SK-N-MC (cell line): Measurements from ENCODE around the gene AFP.

Source experiments
- DNase-seq: peaks from one replicate; pipeline ENCODE4 v3.0.0-alpha.2; 2011; ENCODE audit warnings: low read depth, low spot score
- H3K27ac ChIP-seq: fragments of 200-600 bp; sonication (generic); 2 replicates; pipeline ENCODE4 v1.5.1; 2016; ENCODE audit warnings: mixed run types
- H3K36me3 ChIP-seq: fragments of 200-600 bp; sonication (generic); 2 replicates; pipeline ENCODE4 v1.6.1; 2017; ENCODE audit warnings: antibody characterized with exemption, low read length, mixed read lengths; ENCODE audit not compliant: insufficient read depth
- H3K4me3 ChIP-seq: fragments of 200-600 bp; sonication (generic); 2 replicates; pipeline ENCODE4 v1.5.1; 2016
- H3K9ac ChIP-seq: fragments of 200-600 bp; sonication (generic); 2 replicates; pipeline ENCODE4 v1.8.0; 2017; ENCODE audit warnings: mixed run types, mixed read lengths; ENCODE audit not compliant: insufficient read length
- H3K9me3 ChIP-seq: fragments of 200-600 bp; sonication (generic); 2 replicates; pipeline ENCODE4 v1.6.1; 2017; ENCODE audit warnings: low read depth, mild to moderate bottlenecking, antibody characterized with exemption, low read length, moderate library complexity, mixed read lengths
- EZH2 ChIP-seq: fragments of 200-600 bp; sonication (generic); IDR thresholded peaks from one replicate; pipeline ENCODE4 v1.6.1; 2017; ENCODE audit warnings: antibody characterized with exemption
- FOXP2 ChIP-seq: optimal IDR thresholded peaks from 2 replicates; pipeline ENCODE3; 2011; ENCODE audit warnings: mild to moderate bottlenecking, moderate library complexity; ENCODE audit not compliant: insufficient read depth; ENCODE audit errors: extremely low read length, control extremely low read depth
- POLR2AphosphoS5 ChIP-seq: IDR thresholded peaks from 2 replicates; pipeline ENCODE4 v1.6.1; 2012; ENCODE audit warnings: mild to moderate bottlenecking, low read depth, low read length, borderline replicate concordance

Gene AFP

GRCh38 chr4:73439445-73439844, 3.4 kb downstream of the AFP start:
- Histone ChIP-seq H3K9ac (no peak overlapping the region), H3K4me3 (no peak overlapping the region), H3K27ac (no peak overlapping the region), H3K36me3 (no peaks in the 10 kb centered on the region), H3K9me3 (no peaks in the 10 kb centered on the region)
- TF ChIP-seq FOXP2 (no peak), POLR2AphosphoS5 (no peak), EZH2 (no peak)
- DNase-seq = no peak

DNA sequence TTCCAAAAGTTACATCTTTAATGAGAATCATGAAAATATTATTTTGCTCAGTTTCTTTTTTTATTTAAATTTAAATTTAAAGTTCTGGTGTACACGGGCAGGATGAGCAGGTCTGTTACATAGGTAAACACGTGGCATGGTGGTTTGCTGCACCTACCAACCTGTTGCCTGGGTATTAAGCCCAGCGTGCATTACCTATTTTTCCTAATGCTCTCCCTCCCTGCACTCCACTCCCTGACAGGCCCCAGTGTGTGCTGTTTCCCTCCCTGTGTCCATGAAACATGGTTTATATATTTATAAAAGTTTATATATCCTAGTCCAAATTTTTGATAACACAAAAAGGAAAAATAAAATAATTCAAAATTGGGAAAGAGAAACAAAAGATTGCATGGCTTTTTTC, 4.0 kb downstream of the AFP start:
- TF ChIP-seq EZH2 (no peak), POLR2AphosphoS5 (no peak), FOXP2 (no peak)
- Histone ChIP-seq H3K36me3 (no peaks in the 10 kb centered on the region), H3K27ac (no peak overlapping the region), H3K9ac (no peak overlapping the region), H3K9me3 (no peaks in the 10 kb centered on the region), H3K4me3 (no peak overlapping the region)
- no peak for DNase-seq

- Histone ChIP-seq H3K9me3 (no peaks in the 10 kb centered on the region), H3K36me3 (no peaks in the 10 kb centered on the region), H3K9ac (no peak overlapping the region), H3K4me3 (no peak overlapping the region), H3K27ac (no peak overlapping the region)
- TF ChIP-seq POLR2AphosphoS5 (no peak), EZH2 (no peak), FOXP2 (no peak)
- no peak for DNase-seq
Observed at GRCh38 chr4:73440653-73441052, 4.6 kb downstream of the AFP start.

DNA sequence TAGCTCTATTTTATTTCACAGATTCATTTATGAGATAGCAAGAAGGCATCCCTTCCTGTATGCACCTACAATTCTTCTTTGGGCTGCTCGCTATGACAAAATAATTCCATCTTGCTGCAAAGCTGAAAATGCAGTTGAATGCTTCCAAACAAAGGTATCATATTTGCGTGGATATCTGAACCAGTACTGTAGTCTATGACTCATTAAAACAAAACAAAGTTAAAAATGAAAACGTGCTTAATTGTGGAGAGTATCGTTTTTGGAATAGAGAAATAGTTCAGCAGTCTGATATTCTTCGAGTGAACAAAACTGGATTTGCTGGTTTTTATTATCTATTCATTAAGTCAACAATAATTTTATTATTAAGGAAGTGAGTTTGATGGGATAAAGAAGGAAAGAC, 6.3 kb downstream of the AFP start:
- H3K9ac ChIP-seq = no peak overlapping the region
- H3K36me3 ChIP-seq = no peaks in the 10 kb centered on the region
- DNase-seq = no peak
- no peak overlapping the region for H3K4me3 ChIP-seq
- no peak for TF ChIP-seq EZH2
- TF ChIP-seq FOXP2 = no peak
- no peak for TF ChIP-seq POLR2AphosphoS5
- H3K27ac ChIP-seq = no peak overlapping the region
- H3K9me3 ChIP-seq = no peaks in the 10 kb centered on the region

GRCh38 chr4:73443224-73443623, 7.2 kb downstream of the AFP start:
- Histone ChIP-seq H3K36me3 (no peaks in the 10 kb centered on the region), H3K9me3 (no peaks in the 10 kb centered on the region), H3K4me3 (no peak overlapping the region), H3K9ac (no peak overlapping the region), H3K27ac (no peak overlapping the region)
- DNase-seq = no peak
- TF ChIP-seq POLR2AphosphoS5 (no peak), FOXP2 (no peak), EZH2 (no peak)

DNA sequence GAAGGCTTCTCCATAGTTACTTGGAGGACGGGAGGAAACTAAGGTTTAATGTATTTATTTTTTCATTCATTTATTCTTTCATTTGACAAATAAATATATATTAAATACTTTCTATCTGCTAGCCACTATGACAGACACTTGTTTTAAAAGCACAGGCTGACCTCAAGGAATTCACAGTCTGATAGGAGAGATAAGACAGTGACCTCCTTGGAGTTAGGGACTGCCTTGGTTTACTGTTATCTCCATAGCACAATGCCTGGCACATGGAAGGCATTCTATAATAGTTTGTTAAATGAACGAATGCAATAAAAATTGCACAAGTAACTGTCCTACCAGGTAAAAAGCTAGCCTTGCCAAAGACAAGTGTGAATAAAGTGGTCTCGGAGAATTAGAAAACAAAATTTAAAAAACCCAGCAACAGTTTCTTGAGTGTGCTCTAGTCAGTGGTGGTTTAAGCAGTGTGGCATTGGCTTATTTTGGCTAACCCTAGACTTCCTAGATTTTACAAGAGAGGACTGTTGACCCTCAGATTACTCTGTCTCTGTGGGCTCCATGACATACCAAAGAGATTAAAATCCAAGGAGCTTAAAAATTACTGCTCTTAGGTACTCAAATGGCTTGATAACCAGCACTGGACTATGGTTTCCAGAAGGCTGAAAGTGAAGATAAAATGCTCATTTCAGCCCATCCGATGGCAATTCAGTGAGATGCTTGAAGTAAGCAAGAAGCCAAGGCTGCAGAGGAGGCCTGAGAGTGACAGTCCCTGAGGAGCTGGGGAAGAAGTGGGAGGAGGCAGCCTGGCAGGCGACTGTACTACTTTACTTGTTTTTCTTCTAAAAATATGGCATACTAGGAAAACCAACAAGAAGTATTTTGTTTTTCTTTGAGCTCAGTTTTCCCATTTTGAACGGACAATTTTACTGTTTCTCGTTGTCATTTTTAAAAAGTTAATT, 9.6 kb downstream of the AFP start:
- no peak for DNase-seq
- Histone ChIP-seq H3K27ac (no peak overlapping the region), H3K36me3 (no peaks in the 10 kb centered on the region), H3K4me3 (no peak overlapping the region), H3K9me3 (no peaks in the 10 kb centered on the region), H3K9ac (no peak overlapping the region)
- no peak for TF ChIP-seq FOXP2
- no peak for TF ChIP-seq EZH2
- no peak for TF ChIP-seq POLR2AphosphoS5

DNA sequence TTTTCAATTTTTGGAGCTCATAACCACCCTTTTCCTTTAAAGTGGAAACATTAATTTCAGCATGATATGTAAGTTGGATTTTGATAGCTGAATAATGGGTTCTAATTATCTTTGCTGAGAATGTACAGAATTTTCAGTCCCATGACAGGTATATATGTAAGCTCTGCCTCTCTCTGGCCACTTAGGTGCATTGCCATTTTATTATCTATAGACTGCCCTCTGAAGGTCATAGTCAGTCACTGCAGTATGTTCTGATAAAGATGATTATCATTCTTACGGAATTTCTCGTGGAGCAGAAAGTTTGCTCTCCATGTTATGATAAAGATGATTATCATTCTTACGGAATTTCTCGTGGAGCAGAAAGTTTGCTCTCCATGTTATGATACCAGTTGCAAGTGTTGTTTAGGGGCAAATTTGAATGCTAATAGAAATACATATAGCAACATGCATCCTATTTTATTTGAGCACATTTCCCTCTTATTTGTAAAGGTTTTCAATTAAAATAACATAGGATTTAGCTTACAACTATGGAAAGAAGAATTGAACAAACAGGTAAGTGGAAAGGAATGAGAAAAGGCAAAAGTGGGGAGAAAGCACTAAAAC, 10.4 kb downstream of the AFP start:
- Histone ChIP-seq H3K27ac (no peak overlapping the region), H3K36me3 (no peaks in the 10 kb centered on the region), H3K4me3 (no peak overlapping the region), H3K9me3 (no peaks in the 10 kb centered on the region), H3K9ac (no peak overlapping the region)
- TF ChIP-seq POLR2AphosphoS5 (no peak), EZH2 (no peak), FOXP2 (no peak)
- peak; percentile 20 for DNase-seq

GRCh38 chr4:73447671-73448070, 11.7 kb downstream of the AFP start:
- Histone ChIP-seq H3K4me3 (no peak overlapping the region), H3K9ac (no peak overlapping the region), H3K9me3 (no peaks in the 10 kb centered on the region), H3K27ac (no peak overlapping the region), H3K36me3 (no peaks in the 10 kb centered on the region)
- no peak for DNase-seq
- TF ChIP-seq EZH2 = no peak
- TF ChIP-seq FOXP2 = no peak
- no peak for TF ChIP-seq POLR2AphosphoS5
